ENCODE results near the gene REC8. TPM values are rescaled to one million over a fixed set of nuclear protein-coding genes. Genes with fewer than 3 reads are reported as not detected.

Gene REC8
- total and polyA plus RNA-seq, 2 of the 13 experiments (the other 11 are each of a cell fraction or from before 2014, with no cell fraction given), result 3.4 to 14.7 TPM

GRCh38 chr14:24141097-24141880 lies 30.6 kb upstream of the REC8 start, which contains the start of gene EMC9 (continued):
- peak; percentile 69; the same call in 1 of the 2 replicates for TF ChIP-seq ZSCAN9 (CRISPR knock-in tag; IDR thresholded peaks at IDR 0.05; ENCODE audit: borderline replicate concordance)
- TF ChIP-seq DNMT1 (CRISPR knock-in tag; IDR thresholded peaks at IDR 0.05), result peak; percentile 95
- peak; percentile 96 for TF ChIP-seq CENPT (CRISPR knock-in tag; IDR thresholded peaks at IDR 0.05; ENCODE audit: low read depth)
- peak; percentile 95 for TF ChIP-seq ZNF724P (CRISPR knock-in tag; IDR thresholded peaks at IDR 0.05; ENCODE audit: borderline replicate concordance)
- no peak for TF ChIP-seq SRY (CRISPR knock-in tag; IDR thresholded peaks at IDR 0.05)
- TF ChIP-seq TOPORS (CRISPR knock-in tag; IDR thresholded peaks at IDR 0.05), result peak; percentile 99
- TF ChIP-seq CAMTA2 (CRISPR knock-in tag; IDR thresholded peaks at IDR 0.05; ENCODE audit: borderline replicate concordance), result peak; percentile 98
- TF ChIP-seq ZNF331 (CRISPR knock-in tag; IDR thresholded peaks at IDR 0.05), result peak; percentile 89
- TF ChIP-seq ZSCAN25 (CRISPR knock-in tag; IDR thresholded peaks at IDR 0.05), result peak; percentile 81; the same call in 1 of the 2 replicates
- peak; percentile 96 for TF ChIP-seq POLR2G (IDR thresholded peaks at IDR 0.05; ENCODE audit: low read depth, low read length)
- TF ChIP-seq ZFP36L2 (CRISPR knock-in tag; IDR thresholded peaks at IDR 0.05), result no peak
- peak; percentile 96 for TF ChIP-seq ZKSCAN8 (CRISPR knock-in tag; IDR thresholded peaks at IDR 0.05; ENCODE audit: borderline replicate concordance)
- peak; percentile 2 for TF ChIP-seq RBM22 (optimal IDR thresholded peaks at IDR 0.05; ENCODE audit: low read length)
- TF ChIP-seq ZNF788 (CRISPR knock-in tag; IDR thresholded peaks at IDR 0.05; ENCODE audit: borderline replicate concordance), result peak; percentile 75
- no peak for TF ChIP-seq PREB (CRISPR knock-in tag; IDR thresholded peaks at IDR 0.05)
- TF ChIP-seq PRMT3 (CRISPR knock-in tag; IDR thresholded peaks at IDR 0.05; ENCODE audit: borderline replicate concordance, low read depth), result no peak
- no peak for TF ChIP-seq ZNF558 (CRISPR knock-in tag; IDR thresholded peaks at IDR 0.05; ENCODE audit: borderline replicate concordance)
- 0 out of 2 replicates have a peak, but pooled peaks have one; percentile 20 for TF ChIP-seq CHD4 (IDR thresholded peaks at IDR 0.05; ENCODE audit: borderline replicate concordance, low read length)
- TF ChIP-seq ZNF850 (CRISPR knock-in tag; conservative IDR thresholded peaks at IDR 0.05), result no peak
- TF ChIP-seq HHEX (CRISPR knock-in tag; IDR thresholded peaks at IDR 0.05), result no peak
- no peak for TF ChIP-seq ZNF33A (CRISPR knock-in tag; IDR thresholded peaks at IDR 0.05; ENCODE audit: borderline replicate concordance)
- peak; percentile 99 for TF ChIP-seq TAF1 (CRISPR knock-in tag; IDR thresholded peaks at IDR 0.05)
- peak; percentile 100 for TF ChIP-seq ZNF230 (CRISPR knock-in tag; IDR thresholded peaks at IDR 0.05)
- peak; percentile 90 for TF ChIP-seq ZNF280D (CRISPR knock-in tag; IDR thresholded peaks at IDR 0.05)
- peak; percentile 93; the same call in 1 of the 2 replicates for TF ChIP-seq IRX3 (CRISPR knock-in tag; IDR thresholded peaks at IDR 0.05; ENCODE audit: borderline replicate concordance, low read depth)
- TF ChIP-seq NFYC (CRISPR knock-in tag; IDR thresholded peaks at IDR 0.05), result peak; percentile 99
- TF ChIP-seq FOXC1 (CRISPR knock-in tag; IDR thresholded peaks at IDR 0.05; ENCODE audit: borderline replicate concordance), result no peak
- no peak for TF ChIP-seq ZNF737 (CRISPR knock-in tag; IDR thresholded peaks at IDR 0.05; ENCODE audit: borderline replicate concordance)

Data from HepG2 (cell line).